GM21423 (cell line): ENCODE measurements around the gene DIP2C.

Source experiments
- ATAC-seq: cut with Tn5 transposase; IDR thresholded peaks from one replicate; pipeline ENCODE4 v1.9.1; 2021; ENCODE audit warnings: mild to moderate bottlenecking, moderate library complexity; ENCODE audit not compliant: unreplicated experiment

DIP2C gene

DNA sequence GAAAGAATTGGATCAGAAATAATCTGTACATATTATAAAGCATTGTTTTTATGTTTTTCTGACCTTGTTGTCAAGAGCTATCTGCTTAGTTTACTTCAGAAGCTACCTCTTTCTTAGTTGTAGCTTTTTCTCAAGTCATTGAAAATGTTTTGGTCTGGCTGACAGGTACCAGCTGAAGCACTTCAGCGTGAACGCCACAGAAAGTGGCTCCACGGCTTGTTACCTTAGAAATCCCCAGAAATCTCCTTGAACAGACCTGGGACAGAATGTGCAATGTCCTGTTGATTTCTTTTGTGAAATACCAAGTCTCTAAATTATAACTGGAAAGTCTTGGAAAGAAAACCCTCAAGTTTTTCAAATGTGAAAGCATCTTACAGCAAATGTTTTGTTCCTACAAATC is 457.4 kb downstream of the DIP2C start:
- no peak for ATAC-seq

DNA sequence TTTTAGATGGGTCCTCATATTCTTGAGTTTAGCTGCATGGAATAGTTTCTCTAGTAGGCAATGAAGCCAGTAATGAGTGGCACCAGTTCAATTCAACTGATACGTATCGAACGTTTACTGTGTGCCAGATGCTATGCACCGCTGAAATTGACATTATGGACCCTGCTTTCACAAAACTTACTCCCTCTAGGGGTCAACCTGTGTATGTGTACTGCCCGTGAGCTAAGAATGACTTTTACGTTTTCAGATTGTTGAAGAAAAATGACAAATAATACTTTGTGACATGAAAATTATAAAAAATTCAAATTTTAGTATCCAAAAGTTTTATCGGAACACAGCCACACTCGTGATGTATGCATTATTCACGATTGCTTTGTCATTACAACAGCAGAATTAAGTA is 458.7 kb downstream of the DIP2C start:
- ATAC-seq, result no peak

DNA sequence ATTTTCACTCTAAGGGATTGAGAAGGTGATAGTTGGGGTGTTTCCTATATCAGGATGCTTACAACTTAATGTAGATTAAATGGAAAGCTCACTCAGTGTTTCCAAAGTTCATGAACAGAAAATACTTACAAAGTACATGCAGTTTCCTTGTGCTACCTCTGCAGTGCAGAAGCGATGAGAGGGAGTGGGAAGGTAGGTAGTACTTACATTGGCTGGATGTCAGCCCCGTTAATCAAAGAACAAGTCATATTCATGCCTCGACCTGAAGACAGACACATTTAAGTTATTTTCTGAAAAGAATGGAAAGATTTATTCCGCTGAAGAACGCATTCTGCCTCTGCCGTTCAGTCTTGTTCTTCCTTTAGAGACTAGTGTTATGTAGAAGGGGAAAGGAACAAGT is 461.1 kb downstream of the DIP2C start:
- ATAC-seq, result no peak

DNA sequence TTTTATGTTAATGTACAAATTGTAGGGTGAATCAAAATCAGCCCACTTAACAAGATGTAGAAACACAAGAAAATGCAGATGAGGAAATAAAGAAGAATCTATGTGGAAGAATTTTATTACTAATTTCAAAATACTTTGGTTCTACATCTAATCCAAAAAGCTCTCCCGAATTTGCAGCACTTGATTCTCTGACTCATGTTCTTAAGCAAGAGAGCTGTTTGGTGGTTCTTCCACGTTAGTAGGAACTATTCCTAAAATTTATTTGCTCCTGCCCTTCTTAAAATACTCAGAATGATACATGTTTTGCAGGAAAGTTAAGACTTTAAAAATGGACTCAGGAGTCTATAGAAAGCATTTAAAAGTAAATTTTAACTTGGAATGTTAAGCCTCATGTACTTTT is 462.5 kb downstream of the DIP2C start:
- no peak for ATAC-seq

DNA sequence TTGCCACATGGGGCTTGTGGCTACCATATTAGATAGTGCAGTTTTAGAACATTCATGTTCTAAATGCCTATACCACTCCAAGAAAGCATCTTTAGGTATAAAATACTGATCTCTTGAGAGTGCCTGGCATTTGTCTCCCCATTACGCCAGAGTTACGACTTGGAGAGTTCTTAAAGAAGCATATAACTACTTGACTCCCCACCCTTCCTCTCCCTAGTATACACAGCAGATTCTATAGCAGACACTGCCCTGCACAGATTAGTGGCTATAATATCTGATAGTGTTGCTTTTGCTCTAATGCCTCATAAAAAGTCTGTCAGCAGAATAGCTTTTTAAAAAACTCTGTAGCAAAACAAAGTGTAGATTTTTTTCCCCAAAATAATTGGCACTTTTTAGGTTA is 463.4 kb downstream of the DIP2C start:
- no peak for ATAC-seq

DNA sequence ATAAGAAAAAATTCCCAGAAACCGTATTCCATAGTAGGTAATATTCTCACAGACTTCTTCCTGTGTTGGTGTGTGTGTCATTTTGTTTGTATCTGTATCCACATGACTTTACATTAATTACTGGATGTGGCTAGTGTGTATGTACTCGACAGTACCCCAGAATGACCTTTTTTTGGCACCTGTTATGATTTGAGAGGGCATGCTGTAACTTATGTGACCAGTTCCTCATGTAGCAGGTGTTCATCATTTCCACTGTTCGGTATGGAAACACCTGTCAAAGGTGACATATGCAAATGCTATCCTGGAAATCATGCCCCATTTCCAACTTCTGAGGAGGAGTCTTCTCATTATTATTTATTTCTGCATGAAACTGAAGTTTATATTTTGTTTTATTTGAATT is 464.9 kb downstream of the DIP2C start:
- ATAC-seq, result no peak
